Endodermal cell (in vitro differentiated cells): ENCODE measurements around the gene MDFIC. TPM values are rescaled to one million over a fixed set of nuclear protein-coding genes. Genes with fewer than 3 reads are reported as not detected.
A peak's percentile ranks its signal among the peaks of the same experiment; 100 is the strongest.

Experiments
- DNase-seq: peaks from one replicate; pipeline ENCODE4 v3.0.0-alpha.2; 2017
- H3K27ac ChIP-seq: 2 replicates; pipeline ENCODE4 v1.5.1; 2013; ENCODE audit warnings: mild to moderate bottlenecking, low read depth, low read length, moderate library complexity
- H3K27me3 ChIP-seq: 2 replicates; pipeline ENCODE4 v1.6.1; 2013; ENCODE audit warnings: mild to moderate bottlenecking, low read length, moderate library complexity; ENCODE audit not compliant: insufficient read depth, control insufficient read depth, poor library complexity, severe bottlenecking
- H3K36me3 ChIP-seq: 2 replicates; pipeline ENCODE4 v1.7.0; 2013; ENCODE audit warnings: mild to moderate bottlenecking, low read length, moderate library complexity; ENCODE audit not compliant: control insufficient read depth, insufficient read depth
- H3K4me1 ChIP-seq: one replicate; pipeline ENCODE4 v1.7.0; 2013; ENCODE audit warnings: low read length; ENCODE audit not compliant: control insufficient read depth, insufficient read depth
- H3K4me3 ChIP-seq: 2 replicates; pipeline ENCODE4 v1.5.1; 2013; ENCODE audit warnings: mild to moderate bottlenecking, low read length, moderate library complexity
- H3K9ac ChIP-seq: 2 replicates; pipeline ENCODE4 v1.6.1; 2013; ENCODE audit warnings: mild to moderate bottlenecking, low read length, moderate library complexity; ENCODE audit not compliant: poor library complexity, severe bottlenecking; ENCODE audit errors: extremely low read depth
- H3K9me3 ChIP-seq: 2 replicates; pipeline ENCODE4 v1.6.1; 2013; ENCODE audit warnings: mild to moderate bottlenecking, low read length, moderate library complexity; ENCODE audit not compliant: control insufficient read depth
- H3K27ac Mint-ChIP-seq: 2 replicates; pipeline ENCODE4 v1.8.0; 2020; ENCODE audit warnings: mixed read lengths
- H3K27me3 Mint-ChIP-seq: 2 replicates; pipeline ENCODE4 v1.8.0; 2021; ENCODE audit warnings: mild to moderate bottlenecking, mixed read lengths; ENCODE audit not compliant: insufficient read depth
- H3K36me3 Mint-ChIP-seq: 2 replicates; pipeline ENCODE4 v1.8.0; 2020; ENCODE audit warnings: low read depth, mixed read lengths
- H3K4me1 Mint-ChIP-seq: 2 replicates; pipeline ENCODE4 v1.8.0; 2020; ENCODE audit warnings: mixed read lengths
- H3K4me3 Mint-ChIP-seq: 2 replicates; pipeline ENCODE4 v1.8.0; 2020; ENCODE audit warnings: mild to moderate bottlenecking, moderate library complexity, mixed read lengths
- H3K9me3 Mint-ChIP-seq: 2 replicates; pipeline ENCODE4 v1.8.0; 2020; ENCODE audit warnings: mild to moderate bottlenecking, mixed read lengths
- WGBS, 2 experiments: methylation state at CpG; one replicate each; pipeline versions ENCODE4 v1.1.5 to v1.1.7; 2013; ENCODE audit warnings: missing lambda C conversion rate in 2 of 2, mixed read lengths in 1 of 2; ENCODE audit not compliant: insufficient coverage in 1 of 2, insufficient read length in 1 of 2; 5-methylcytosine and 5-hydroxymethylcytosine counted together
- long read RNA-seq, 4 experiments: library from polyadenylated mRNA in 2 of 4; library from RNA in 1 of 4; library from capped mRNA in 1 of 4; stranded (forward) in 3 of 4; unstranded in 1 of 4; transcript quantifications; one replicate each; pipeline ENCODE4 v2.0.0, GENCODE V29; 2020 to 2021; ENCODE audit warnings: inconsistent platforms in 1 of 4
- polyA plus RNA-seq, 2 experiments: library from polyadenylated mRNA; stranded (reverse); fragments of 50-300 nt; gene quantifications; one replicate each; pipeline ENCODE4 v1.2.3, GENCODE V29; 2013
- total RNA-seq, 2 donors: library from RNA; stranded (reverse); fragmentation: NEBNext Ultra II Directional in 1 of 2; extraction: Animal tissue kit (Norgen Biotek cat#: 25700) in 1 of 2; gene quantifications; 2 replicates in 1 of 2; 3 replicates in 1 of 2; pipeline ENCODE4 v1.2.1, GENCODE V29; 2021
- TF ChIP-seq, protein P1 (sequence below): fragments of 200-600 bp; sonication (generic); conservative IDR thresholded peaks from 2 replicates; pipeline ENCODE4 v1.5.0; 2021; ENCODE audit warnings: antibody characterized with exemption, mild to moderate bottlenecking

The MDFIC gene
- 10 to 100 TPM in 1 of 2 donors, 1 to 10 TPM in 1; 7.4 to 15.1 TPM for total RNA-seq
- polyA plus RNA-seq (2013, experiment 1 of 2) = 22.1 TPM
- polyA plus RNA-seq (2013, experiment 2 of 2) = 18.5 TPM
- long read RNA-seq, experiment 1, partial matches to known transcripts = 4 of 7 reads
- long read RNA-seq, experiment 1, other reads (novel, unspliced or antisense) = 3 of 7 reads
- long read RNA-seq, experiment 2, full-length matches to known transcripts = 11 of 21 reads
- long read RNA-seq, experiment 2, partial matches to known transcripts = 2 of 21 reads
- long read RNA-seq, experiment 2, other reads (novel, unspliced or antisense) = 8 of 21 reads
- long read RNA-seq, experiment 3, partial matches to known transcripts = 0 of 1 reads
- long read RNA-seq, experiment 3, other reads (novel, unspliced or antisense) = 1 of 1 reads
- long read RNA-seq, experiment 4 = 0 reads

DNA sequence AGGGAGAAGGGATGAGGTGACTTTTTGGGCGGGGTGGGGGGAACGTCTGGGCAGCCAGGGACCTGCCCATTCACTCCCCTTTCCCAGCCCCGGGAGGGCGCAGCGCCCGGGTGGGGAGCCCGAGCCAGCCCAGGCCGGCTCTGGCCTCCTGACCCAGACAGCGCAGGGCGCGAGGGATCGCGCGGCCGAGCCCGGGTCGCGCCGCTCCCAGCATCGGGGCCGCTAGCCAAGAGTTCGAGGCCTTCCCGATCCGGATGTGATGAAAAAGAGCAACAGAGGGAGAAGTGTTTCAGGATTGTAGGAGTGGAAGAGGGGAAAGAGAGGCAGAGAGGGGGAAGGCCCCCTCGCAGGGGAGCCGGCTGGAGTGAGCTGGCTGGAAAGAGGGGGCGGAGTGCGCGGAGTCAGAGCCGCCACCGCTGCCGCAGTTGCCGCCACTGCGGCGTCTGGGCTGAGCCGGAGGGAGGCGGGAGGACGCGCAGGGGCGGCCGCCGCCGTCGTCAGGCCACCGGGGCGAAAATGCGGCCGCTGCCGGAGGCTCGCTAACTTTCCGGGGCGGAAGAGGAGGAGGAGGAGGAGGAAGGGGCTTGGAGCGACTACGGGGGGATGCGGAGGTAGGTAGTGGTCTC, at the start of gene MDFIC:
Gene MDFIC (plus strand): TSS at position 69 of the 626 bp plus-strand sequence. CDS start 940 bp downstream, outside the sequence.
- Histone ChIP-seq H3K27ac (peak within 1 kb of the TSS; percentile 40), H3K4me3 (peak within 1 kb of the TSS; percentile 88), H3K9me3 (no peaks in the 10 kb centered on the region), H3K9ac (peak within 1 kb of the TSS; percentile 58), H3K4me1 (no peaks in the 10 kb centered on the region), H3K36me3 (no peaks in the 10 kb centered on the region), H3K27me3 (no peaks in the 10 kb centered on the region)
- Mint-ChIP-seq H3K27ac (peak within 1 kb of the TSS; percentile 87), H3K4me3 (peak within 1 kb of the TSS; percentile 84), H3K9me3 (no peaks in the 10 kb centered on the region), H3K36me3 (no peaks in the 10 kb centered on the region), H3K4me1 (peaks cover 13% of the 10 kb centered on the region), H3K27me3 (peaks cover 7% of the 10 kb centered on the region)
- peak; percentile 85 for DNase-seq
- WGBS, 2 experiments = 0 to 3% methylated on average over 10 to 55 of the region's 55 CpGs
- TF ChIP-seq, protein P1, sequence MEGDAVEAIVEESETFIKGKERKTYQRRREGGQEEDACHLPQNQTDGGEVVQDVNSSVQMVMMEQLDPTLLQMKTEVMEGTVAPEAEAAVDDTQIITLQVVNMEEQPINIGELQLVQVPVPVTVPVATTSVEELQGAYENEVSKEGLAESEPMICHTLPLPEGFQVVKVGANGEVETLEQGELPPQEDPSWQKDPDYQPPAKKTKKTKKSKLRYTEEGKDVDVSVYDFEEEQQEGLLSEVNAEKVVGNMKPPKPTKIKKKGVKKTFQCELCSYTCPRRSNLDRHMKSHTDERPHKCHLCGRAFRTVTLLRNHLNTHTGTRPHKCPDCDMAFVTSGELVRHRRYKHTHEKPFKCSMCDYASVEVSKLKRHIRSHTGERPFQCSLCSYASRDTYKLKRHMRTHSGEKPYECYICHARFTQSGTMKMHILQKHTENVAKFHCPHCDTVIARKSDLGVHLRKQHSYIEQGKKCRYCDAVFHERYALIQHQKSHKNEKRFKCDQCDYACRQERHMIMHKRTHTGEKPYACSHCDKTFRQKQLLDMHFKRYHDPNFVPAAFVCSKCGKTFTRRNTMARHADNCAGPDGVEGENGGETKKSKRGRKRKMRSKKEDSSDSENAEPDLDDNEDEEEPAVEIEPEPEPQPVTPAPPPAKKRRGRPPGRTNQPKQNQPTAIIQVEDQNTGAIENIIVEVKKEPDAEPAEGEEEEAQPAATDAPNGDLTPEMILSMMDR = no peak

DNA sequence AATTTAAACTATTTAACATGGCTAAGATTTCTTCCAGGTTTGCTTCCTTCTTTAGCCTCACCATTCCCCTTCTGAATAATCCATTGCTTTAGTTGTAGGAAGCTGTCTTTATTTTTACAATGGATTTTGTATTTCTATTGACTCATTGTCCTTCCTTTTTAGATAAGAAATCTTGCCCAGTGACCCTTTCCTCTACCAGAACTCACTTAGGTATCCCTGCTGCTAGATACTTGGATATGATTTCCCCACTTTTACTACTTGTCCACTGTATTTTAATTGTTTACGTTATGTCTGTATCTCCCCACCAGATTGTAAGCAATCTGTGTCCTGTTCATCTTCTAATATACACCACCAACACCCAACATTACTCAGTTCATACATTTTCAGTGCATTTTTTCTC, 47.7 kb upstream of the MDFIC start:
- H3K36me3 ChIP-seq = no peaks in the 10 kb centered on the region
- H3K4me1 ChIP-seq = no peaks in the 10 kb centered on the region
- H3K27ac ChIP-seq = no peak overlapping the region
- 90 to 93% methylated on average over 1 of the region's 1 CpG for WGBS, 2 experiments
- no peak overlapping the region for H3K4me3 ChIP-seq
- no peak overlapping the region for H3K27ac Mint-ChIP-seq
- H3K27me3 Mint-ChIP-seq = no peaks in the 10 kb centered on the region
- peaks cover 4% of the 10 kb centered on the region for H3K4me1 Mint-ChIP-seq
- peaks cover under 1% of the 10 kb centered on the region for H3K9me3 ChIP-seq
- no peak for DNase-seq
- no peaks in the 10 kb centered on the region for H3K36me3 Mint-ChIP-seq
- no peak overlapping the region for H3K9ac ChIP-seq
- H3K9me3 Mint-ChIP-seq = peaks cover 11% of the 10 kb centered on the region
- TF ChIP-seq, protein P1 = no peak
- H3K27me3 ChIP-seq = no peaks in the 10 kb centered on the region
- H3K4me3 Mint-ChIP-seq = no peak overlapping the region

GRCh38 chr7:114875186-114875585, 46.7 kb upstream of the MDFIC start:
- Histone ChIP-seq H3K4me3 (no peak overlapping the region), H3K27ac (no peak overlapping the region), H3K36me3 (no peaks in the 10 kb centered on the region), H3K4me1 (no peaks in the 10 kb centered on the region), H3K9ac (no peak overlapping the region), H3K9me3 (peaks cover 5% of the 10 kb centered on the region), H3K27me3 (no peaks in the 10 kb centered on the region)
- no peak for DNase-seq
- H3K27me3 Mint-ChIP-seq = no peaks in the 10 kb centered on the region
- no peak overlapping the region for H3K27ac Mint-ChIP-seq
- H3K4me3 Mint-ChIP-seq = no peak overlapping the region
- no peaks in the 10 kb centered on the region for H3K36me3 Mint-ChIP-seq
- peaks cover 11% of the 10 kb centered on the region for H3K9me3 Mint-ChIP-seq
- TF ChIP-seq, protein P1 = no peak
- H3K4me1 Mint-ChIP-seq = peaks cover 4% of the 10 kb centered on the region
